Left renal pelvis (tissue), 4 donors: ENCODE results near the gene BRI3. TPM values are rescaled to one million over a fixed set of nuclear protein-coding genes. Genes with fewer than 3 reads are reported as not detected.
"Not testable (repeated sequence)": the region's sequence is repeated elsewhere in the genome, so short reads cannot be mapped to it uniquely, and the experiment has no call there.

Experiments
- DNase-seq, 4 donors: peaks; one replicate each; pipeline ENCODE4 v3.0.0-alpha.2; 2013; ENCODE audit warnings: low read depth in 4 of 4, low spot score in 3 of 4
- polyA plus RNA-seq, 4 donors: library from polyadenylated mRNA; unstranded; fragments of 120-200 nt; gene quantifications; one replicate each; pipeline ENCODE4 v1.2.1, GENCODE V29; 2013; ENCODE audit not compliant: insufficient read length in 4 of 4

Gene BRI3
- polyA plus RNA-seq, 4 donors = 81.7 to 109 (median 96.0) TPM

GRCh38 chr7:98303906-98304305, 22.4 kb downstream of the BRI3 start:
- no peak for DNase-seq

- DNase-seq = no peak
These were observed 24.6 kb downstream of the BRI3 start for GRCh38 chr7:98305951-98306535.

GRCh38 chr7:98307971-98308466, 26.5 kb downstream of the BRI3 start:
- DNase-seq = no peak

GRCh38 chr7:98309566-98309965, 28.1 kb downstream of the BRI3 start:
- no peak for DNase-seq

GRCh38 chr7:98312201-98312600, 30.7 kb downstream of the BRI3 start:
- DNase-seq = no peak

GRCh38 chr7:98314469-98314868, 33.0 kb downstream of the BRI3 start:
- no peak for DNase-seq

GRCh38 chr7:98315318-98315993, 34.0 kb downstream of the BRI3 start:
- DNase-seq = no peak

GRCh38 chr7:98315994-98316527, 34.6 kb downstream of the BRI3 start:
- not testable (repeated sequence) for DNase-seq

GRCh38 chr7:98317366-98318040, 36.0 kb downstream of the BRI3 start:
- DNase-seq = no peak

GRCh38 chr7:98319176-98319575, 37.7 kb downstream of the BRI3 start:
- DNase-seq = no peak

GRCh38 chr7:98321301-98321700, 39.8 kb downstream of the BRI3 start:
- DNase-seq = no peak

- DNase-seq = no peak
These were observed 41.1 kb downstream of the BRI3 start for GRCh38 chr7:98322331-98323270.

GRCh38 chr7:98323597-98324322, 42.3 kb downstream of the BRI3 start:
- peak in 1 of 4 donors; percentile 14 for DNase-seq

GRCh38 chr7:98324782-98325181, 43.3 kb downstream of the BRI3 start:
- DNase-seq = no peak

- DNase-seq = no peak
These were observed 47.8 kb downstream of the BRI3 start for GRCh38 chr7:98329100-98329790.

- no peak for DNase-seq
These were observed 48.4 kb downstream of the BRI3 start for GRCh38 chr7:98329791-98330373.

- no peak for DNase-seq
These were observed 49.5 kb downstream of the BRI3 start for GRCh38 chr7:98330926-98331529.

- DNase-seq = no peak
These were observed 52.6 kb downstream of the BRI3 start for GRCh38 chr7:98334081-98334480.
